ENCODE results near the gene PRXL2B.
"Not testable (repeated sequence)": the region's sequence is repeated elsewhere in the genome, so short reads cannot be mapped to it uniquely, and the experiment has no call there.

Gene PRXL2B, protein sequence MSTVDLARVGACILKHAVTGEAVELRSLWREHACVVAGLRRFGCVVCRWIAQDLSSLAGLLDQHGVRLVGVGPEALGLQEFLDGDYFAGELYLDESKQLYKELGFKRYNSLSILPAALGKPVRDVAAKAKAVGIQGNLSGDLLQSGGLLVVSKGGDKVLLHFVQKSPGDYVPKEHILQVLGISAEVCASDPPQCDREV

GRCh38 chr1:2586154-2587070 lies at the start of gene PRXL2B:
Gene PRXL2B, plus strand, starts transcription at chr1:2586777. Its CDS starts 109 bp downstream, at chr1:2586886.
- DNase-seq (ENCODE audit: low read depth): peak; percentile 97

GRCh38 chr1:2537784-2538115 lies 48.8 kb upstream of the PRXL2B start:
- DNase-seq (ENCODE audit: low read depth): no peak

GRCh38 chr1:2538376-2538775 lies 48.2 kb upstream of the PRXL2B start:
- no peak for DNase-seq (ENCODE audit: low read depth)

- DNase-seq (ENCODE audit: low read depth): no peak
These were observed 47.7 kb upstream of the PRXL2B start for GRCh38 chr1:2538872-2539271.

DNA sequence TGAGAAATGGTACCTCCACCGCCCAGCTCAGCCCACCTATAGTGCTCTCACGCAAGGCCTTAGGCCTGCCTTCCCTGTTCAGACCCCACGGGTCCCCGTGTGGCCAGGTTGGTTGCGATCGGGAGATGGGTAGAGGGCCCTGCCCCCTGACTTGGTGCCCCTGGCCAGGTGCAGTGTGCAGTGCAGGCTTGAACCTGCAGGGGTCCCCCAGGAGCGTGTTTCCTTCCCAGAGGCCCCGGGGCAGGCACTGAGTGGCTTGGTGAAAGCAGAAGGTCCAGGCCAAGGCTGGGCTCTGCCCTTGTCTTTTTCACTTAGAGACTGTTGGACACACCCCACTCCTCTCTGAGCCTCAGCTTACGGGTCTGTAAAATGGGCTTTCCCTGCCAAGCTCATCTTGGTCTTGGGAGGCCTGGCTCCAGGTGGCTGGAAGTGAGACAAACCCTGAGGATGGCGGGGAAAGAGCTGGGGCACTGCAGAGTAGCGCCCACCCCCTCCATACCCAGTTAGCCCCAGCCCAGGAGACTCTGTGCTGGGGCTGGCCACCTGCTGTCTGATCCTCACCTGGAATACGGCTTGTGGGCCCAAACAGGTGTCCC lies 47.2 kb upstream of the PRXL2B start:
- DNase-seq (ENCODE audit: low read depth): no peak

- no peak for DNase-seq (ENCODE audit: low read depth)
These were observed 45.6 kb upstream of the PRXL2B start for GRCh38 chr1:2540816-2541492.

DNA sequence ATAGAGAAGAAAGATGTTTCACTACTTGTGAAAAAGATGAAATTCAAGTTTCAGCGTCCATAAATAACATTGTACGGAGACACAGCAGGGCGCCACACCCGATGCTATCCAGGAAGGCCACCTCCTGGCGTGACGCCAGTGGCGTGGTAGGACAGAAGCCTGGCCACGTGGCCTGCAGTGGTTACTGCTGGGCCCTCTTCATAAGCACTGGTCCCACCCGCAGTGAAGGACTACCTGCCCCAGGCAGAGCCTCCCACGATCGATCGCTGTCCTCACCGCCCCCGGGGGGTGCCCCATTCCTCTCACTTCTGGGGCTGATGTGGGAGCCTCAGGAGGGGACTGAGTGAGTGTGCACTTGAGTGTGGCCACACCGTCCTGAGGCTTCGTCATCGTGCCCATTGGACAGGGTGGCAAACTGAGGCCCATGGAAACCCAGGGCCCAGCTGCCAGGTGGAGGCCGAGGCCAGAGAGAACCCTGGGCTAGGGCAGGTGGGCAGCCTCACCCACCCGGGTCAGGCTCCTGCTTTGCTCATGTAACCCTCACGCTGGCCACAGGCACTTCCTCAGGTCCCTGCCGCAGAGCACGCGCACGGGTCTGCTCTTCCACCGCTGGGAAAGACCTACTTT lies 44.8 kb upstream of the PRXL2B start:
- DNase-seq (ENCODE audit: low read depth): no peak

DNA sequence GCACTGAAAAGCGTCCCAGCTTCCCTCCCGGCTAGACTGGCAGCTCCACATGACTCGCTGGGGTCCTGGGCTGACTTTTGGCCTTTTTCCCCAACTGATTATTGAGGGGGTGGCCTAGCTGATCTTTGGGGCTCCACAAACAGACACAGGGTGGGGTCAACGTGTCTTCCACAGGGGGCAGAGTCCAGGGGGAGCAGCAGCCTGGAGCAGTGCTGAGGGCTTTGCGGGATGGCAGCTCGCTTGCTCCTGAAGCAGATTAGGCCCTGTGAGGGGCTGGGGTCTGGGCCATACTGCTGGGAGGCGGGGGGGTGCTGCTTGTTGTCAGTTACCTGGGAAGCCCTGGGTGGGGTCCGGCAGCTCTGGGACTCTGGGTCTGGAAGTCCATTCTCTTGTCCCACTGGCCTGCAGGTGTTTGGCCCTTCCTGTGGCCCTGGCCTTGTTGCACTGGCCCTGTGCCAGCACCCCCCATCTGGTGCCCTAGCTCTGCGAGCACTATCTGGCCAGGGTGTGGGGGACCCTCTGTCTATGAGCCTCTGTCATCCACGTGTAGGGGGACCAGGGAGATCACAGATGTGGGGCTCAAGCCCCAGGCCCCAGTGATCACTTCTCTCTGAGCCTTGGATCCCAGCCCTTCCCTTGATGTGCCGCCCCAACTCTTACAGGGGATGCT lies 44.2 kb upstream of the PRXL2B start:
- no peak for DNase-seq (ENCODE audit: low read depth)

GRCh38 chr1:2543543-2544092 lies 43.0 kb upstream of the PRXL2B start:
- no peak for DNase-seq (ENCODE audit: low read depth)

DNA sequence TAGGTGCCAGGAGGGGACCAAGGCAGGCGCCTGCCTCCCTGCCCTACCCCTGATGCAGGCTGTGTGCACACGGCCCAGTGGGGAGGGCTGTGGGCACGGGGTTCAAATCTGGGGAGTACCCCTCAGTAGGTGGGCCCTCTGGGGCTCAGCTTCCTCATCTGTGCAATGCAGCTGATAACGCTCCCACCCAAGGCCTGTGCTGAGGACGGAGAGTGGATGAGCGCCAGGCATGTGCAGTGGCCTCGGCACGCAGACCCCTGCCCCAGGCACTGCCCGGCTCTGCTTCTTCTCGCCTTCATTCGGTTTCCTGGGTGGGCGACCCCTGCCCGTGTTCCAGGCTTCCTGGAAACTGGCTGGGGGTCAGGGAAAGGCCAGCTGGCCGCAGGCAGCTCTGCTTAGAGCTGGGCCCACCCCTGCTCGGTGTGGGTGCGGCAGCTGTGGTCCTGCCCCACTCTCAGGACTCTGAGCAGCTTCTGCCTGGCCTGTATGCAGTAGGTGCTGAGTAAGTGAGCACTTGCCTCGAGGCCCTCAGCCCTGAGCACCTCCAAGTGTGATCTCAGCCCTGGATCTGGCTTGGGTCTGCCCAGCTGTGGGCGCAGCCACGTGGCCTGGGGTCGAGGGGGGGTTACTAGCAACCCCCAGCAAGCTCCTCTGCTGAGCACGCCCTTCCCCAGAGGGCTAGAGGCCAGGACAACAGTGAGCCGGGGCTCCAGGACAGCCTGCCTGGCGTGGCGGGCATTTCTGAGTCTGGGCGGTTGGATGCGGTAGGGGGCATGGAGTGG lies 42.3 kb upstream of the PRXL2B start:
- no peak for DNase-seq (ENCODE audit: low read depth)

- DNase-seq (ENCODE audit: low read depth): no peak
These were observed 41.5 kb upstream of the PRXL2B start for GRCh38 chr1:2544875-2545640.

DNA sequence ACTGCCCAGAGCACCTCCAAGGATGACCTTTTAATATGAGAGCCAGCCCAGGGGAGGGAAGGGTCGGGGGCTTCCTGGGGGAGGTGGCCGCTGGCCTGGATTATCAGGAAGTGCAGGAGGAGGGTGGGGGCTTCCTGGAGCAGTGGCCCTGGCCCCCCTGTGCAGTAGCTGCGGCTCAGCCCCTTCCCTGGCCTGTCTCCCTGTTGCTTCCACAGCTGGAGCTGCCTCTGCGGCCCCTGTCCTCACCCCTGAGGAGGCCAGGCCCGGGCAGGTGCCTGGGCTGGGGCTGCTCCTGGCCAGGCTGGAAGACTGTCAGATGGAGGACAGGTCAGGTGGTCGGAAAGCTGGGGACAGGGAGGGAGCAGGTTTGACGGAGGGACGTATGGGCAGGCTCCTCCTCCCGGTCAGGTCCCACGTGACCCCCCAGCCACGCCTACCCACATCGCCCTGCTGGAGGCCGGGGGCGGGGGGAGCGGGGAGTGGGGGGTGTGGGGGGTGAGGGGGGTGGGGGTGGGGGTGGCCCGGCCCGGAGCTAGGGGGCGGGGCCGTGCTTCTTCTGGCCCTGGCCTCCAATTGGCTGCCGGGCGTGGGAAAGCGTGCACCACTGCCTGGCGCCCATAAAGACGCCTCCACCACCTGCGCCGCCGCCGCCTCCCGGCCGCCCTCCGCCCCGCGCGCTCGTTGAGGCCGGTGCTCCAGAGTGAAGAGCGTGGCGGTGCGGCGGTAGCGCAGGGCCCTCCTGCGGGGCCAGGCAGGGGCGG lies 40.6 kb upstream of the PRXL2B start:
- peak; percentile 84 for DNase-seq (ENCODE audit: low read depth)

- peak; percentile 75 for DNase-seq (ENCODE audit: low read depth)
These were observed 39.9 kb upstream of the PRXL2B start for GRCh38 chr1:2546515-2547209.

DNA sequence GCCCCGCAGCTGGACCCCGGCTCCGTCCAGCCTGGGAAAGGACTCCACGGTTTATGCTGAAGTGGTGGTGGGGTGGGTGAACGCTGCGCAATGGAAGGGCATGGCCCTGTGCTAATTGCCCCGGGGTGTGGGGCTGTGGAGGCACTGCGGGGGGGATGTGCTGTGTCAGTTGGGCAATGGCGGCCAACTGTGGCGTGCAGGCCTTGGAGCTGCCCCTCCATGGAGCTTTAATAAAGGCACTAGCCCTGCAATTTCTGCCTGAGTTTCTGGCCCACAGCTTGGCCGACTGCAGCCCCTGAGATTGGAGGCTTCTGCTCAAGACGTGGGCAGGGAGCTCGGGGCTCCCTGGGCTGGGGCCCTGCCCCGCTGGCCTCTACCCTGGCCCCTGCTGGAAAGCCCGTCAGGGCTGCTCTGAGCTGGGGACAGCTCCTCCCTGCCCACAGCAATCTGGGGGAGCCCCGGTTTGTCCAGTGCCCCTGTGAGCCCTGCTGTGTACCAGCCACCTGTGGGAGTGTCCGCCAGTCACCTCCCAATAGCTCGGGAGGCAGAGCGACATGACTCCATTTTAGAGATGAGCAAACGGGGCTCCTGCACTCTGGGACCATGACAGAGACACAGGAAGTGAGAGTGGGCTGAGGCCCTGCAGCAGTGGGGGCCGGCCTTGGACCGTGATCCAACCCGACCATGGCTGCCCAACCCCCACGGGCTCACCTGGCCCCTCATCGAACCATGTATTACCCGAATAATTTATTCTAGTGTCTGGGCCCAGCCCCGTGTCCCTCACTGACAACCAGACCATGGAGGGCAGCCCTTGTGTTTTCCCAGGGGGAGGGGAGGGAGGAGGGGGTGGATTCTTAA lies 39.1 kb upstream of the PRXL2B start:
- no peak for DNase-seq (ENCODE audit: low read depth)

DNA sequence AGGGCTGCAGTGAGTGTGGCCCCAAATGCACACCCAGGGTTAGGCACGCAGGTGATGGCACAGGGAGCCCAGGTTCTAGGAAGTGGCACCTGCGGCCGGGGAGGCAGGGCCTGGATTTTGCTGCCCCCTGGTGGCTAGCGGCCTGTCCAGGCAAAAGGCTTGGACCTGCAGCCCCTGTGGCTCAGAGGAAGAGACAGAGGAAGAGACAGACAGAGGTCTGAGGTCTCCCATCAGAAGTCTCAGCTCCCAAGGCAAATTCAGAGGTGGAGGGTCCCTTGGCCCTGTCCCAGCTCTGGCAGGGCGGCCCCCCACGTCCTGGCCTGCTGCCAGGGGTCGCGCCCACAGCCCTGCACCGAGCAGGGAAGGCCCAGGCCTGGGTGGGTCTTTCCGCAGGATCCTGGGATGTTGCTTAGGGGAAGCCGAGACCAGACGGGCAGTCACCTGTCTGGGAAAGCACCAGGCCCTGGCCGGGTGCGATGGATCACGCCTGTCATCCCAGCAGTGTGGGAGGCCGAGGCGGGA lies 38.4 kb upstream of the PRXL2B start:
- DNase-seq (ENCODE audit: low read depth): peak; percentile 81

GRCh38 chr1:2549367-2550029 lies 37.1 kb upstream of the PRXL2B start:
- not testable (repeated sequence) for DNase-seq (ENCODE audit: low read depth)
